HG03432 (cell line): ENCODE measurements around the gene ST14.

Source experiments
- ATAC-seq: cut with Tn5 transposase; IDR thresholded peaks from one replicate; pipeline ENCODE4 v1.9.1; 2021; ENCODE audit warnings: mild to moderate bottlenecking, moderate library complexity; ENCODE audit not compliant: unreplicated experiment

The ST14 gene

GRCh38 chr11:130159657-130160497, at the start of gene ST14:
ST14 (plus strand) TSS chr11:130159782; CDS start chr11:130159980, 198 bp downstream.
- no peak for ATAC-seq

DNA sequence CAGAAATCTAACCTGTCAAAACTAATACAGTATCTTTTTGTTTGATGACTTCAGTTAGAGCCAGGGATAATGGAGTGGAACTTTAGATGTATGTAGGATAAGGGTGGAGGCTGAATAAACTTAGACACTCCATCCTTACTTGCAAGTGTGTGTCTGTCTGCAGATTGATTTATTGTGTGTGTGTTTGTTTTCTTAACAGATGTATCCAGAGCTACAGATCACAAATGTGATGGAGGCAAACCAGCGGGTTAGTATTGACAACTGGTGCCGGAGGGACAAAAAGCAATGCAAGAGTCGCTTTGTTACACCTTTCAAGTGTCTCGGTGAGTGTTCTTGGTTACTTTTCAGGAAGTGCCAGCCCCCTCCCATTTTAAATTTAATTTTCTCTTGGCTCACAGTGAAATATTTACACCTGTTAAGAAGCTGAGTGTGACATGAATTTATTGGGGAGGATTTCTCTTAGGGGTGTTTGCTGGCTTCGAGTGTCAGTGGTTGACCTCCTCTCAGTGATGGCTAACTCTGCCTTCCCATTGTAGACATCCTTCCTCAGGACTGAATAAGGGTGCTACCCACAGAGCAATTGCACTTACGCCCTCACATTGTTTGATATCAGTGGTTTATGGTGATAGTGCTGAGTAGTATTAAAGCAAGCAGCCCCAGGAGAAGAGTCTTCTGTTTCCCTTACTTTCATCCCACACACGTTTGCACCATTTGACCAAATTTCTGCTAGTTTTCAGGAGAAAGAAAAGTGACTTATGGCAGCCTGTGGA, 49.1 kb upstream of the ST14 start:
- ATAC-seq, result no peak

- ATAC-seq, result no peak
Measured at GRCh38 chr11:130112071-130112830, 47.3 kb upstream of the ST14 start.

GRCh38 chr11:130114281-130114680, 45.3 kb upstream of the ST14 start:
- no peak for ATAC-seq

- ATAC-seq, result no peak
Measured at GRCh38 chr11:130114726-130115125, 44.9 kb upstream of the ST14 start.

GRCh38 chr11:130115218-130115617, 44.4 kb upstream of the ST14 start:
- no peak for ATAC-seq

DNA sequence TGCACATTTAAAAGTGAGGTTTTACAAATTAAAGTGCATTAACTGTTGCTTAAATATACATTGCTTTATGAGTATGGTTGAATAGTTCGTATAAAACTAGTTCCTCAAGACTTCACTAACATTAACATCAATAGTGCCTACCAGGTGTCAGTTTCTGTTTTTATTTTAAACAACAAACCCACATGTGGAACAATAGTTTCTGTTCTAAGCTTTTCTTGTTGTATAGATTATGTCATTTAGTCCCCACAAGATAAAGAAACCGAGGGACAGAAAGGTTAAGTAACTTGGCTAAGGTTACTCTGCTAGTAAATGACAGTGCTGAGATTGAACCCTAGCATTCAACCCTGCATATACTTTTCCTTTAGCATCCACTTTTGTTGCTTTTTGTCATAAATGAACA, 41.4 kb upstream of the ST14 start:
- peak; percentile 85 for ATAC-seq

GRCh38 chr11:130118636-130119387, 40.8 kb upstream of the ST14 start:
- ATAC-seq, result peak; percentile 73

DNA sequence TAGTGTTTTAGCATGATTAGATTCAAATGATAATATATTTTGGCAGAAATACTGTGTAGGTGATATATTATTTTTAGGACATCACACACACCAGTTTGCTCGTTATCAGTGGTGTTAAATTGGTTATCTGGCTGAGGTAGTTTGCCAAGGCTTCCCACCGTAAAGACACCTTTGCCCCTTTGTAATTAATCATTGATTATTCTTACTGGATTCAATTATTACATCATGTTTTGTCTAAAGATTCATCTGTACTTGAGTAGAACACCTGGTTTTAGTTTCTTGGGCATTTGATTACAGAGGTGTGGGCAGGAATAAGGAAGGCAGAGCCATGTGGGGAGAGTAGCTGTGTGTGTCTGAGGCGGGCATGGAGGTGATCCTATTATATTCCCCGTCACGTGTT, 39.5 kb upstream of the ST14 start:
- no peak for ATAC-seq

DNA sequence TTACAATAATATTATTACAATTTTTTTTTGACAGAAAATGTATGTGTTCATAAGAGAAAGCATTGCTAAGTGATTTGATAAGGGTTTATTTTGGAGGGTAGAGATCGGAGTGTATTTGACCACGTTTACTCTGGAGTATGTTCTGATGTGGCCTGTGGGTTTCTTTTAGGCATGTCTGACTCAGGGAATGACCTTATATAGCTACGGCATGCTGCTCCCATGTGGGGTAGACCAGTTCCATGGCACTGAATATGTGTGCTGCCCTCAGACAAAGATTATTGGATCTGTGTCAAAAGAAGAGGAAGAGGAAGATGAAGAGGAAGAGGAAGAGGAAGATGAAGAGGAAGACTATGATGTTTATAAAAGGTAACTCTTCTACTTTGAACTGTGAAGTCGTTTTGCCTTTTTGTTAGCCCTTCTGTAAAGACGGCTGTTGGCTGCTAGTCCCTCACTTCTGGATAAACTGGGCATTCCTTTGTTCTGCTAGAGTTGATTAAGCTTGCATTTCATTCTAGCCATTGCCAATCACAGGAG, 38.1 kb upstream of the ST14 start:
- ATAC-seq, result no peak

- no peak for ATAC-seq
Measured at GRCh38 chr11:130122141-130122575, 37.4 kb upstream of the ST14 start.

GRCh38 chr11:130123414-130124040, 36.1 kb upstream of the ST14 start:
- ATAC-seq, result no peak

DNA sequence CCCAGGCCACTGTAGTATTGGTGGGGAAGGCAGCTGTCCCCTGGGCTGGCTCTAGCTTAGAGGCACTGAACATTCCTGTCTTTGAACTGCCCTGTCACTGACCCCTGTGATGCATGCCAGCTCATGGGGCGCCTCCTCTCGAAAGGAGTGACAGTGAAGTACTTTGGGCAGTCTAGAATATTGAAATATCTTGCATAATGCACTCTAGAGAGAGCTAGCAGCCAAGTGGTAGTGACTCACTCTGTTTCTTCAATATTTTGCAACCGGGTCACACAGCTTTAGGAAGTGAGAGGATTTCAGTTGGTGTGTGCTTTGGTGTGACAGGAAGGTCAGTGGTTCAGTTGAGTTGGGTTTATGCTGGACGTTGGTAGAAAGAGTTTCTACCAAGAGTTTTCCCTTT, 35.5 kb upstream of the ST14 start:
- ATAC-seq, result no peak

DNA sequence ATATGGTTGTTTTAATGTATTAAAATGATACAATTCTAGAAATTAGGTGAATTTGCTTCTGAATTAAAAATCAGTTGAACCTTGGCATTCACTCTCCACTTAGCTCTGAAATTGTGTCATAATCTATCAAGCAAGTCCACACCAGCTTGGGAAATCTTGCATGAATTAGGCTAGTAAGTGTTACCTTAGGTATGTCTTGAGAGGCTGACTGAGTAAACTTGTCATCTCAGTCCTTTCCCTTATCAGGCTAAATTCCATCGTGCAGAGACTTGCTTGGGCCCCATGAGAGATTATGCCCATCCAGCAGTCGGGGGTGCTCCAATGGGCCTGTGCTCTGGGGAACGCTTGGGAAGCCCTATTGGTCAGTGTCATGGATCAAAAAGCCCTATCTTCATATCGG, 33.9 kb upstream of the ST14 start:
- no peak for ATAC-seq

- ATAC-seq, result no peak
Measured at GRCh38 chr11:130126516-130126915, 33.1 kb upstream of the ST14 start.

DNA sequence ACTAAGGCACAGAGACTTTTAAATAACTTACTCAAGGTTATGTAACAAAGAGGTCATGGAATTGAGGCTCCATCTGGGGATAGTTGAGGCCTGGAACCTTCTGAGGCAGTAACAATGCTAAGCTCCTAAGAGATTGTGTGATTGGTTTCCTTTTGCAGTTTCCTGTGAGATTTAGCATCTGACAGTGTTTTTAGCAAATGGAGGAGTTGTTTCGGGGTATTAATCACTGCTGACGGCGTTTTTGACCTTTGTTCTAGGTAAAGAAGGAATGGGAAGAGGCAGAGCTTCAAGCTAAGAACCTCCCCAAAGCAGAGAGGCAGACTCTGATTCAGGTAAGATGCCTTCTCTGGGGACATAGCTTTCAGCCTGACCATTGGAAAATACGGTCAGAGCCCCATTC, 32.1 kb upstream of the ST14 start:
- ATAC-seq, result no peak

GRCh38 chr11:130128626-130129025, 31.0 kb upstream of the ST14 start:
- no peak for ATAC-seq

- ATAC-seq, result no peak
Measured at GRCh38 chr11:130129922-130130321, 29.7 kb upstream of the ST14 start.

GRCh38 chr11:130131961-130132850, 27.4 kb upstream of the ST14 start:
- peak; percentile 81 for ATAC-seq
